DOHH2 (cell line): ENCODE data around the gene ELP1.
A peak's percentile ranks its signal among the peaks of the same experiment; 100 is the strongest.

Experiments used
- H3F3A ChIP-seq: fragments of 200-600 bp; sonication (generic), shearing (Covaris generic); 2 replicates; pipeline ENCODE4 v1.6.0; 2016; ENCODE audit warnings: antibody characterized with exemption, mild to moderate bottlenecking; ENCODE audit not compliant: control insufficient read depth, insufficient read depth
- H3K27ac ChIP-seq: fragments of 200-600 bp; sonication (generic); 2 replicates; pipeline ENCODE4 v1.5.1; 2014; ENCODE audit warnings: low read depth, mild to moderate bottlenecking, low read length, moderate library complexity
- H3K27me3 ChIP-seq: fragments of 200-600 bp; sonication (generic); 2 replicates; pipeline ENCODE4 v1.6.1; 2014; ENCODE audit warnings: mild to moderate bottlenecking, low read length, mixed read lengths; ENCODE audit not compliant: control insufficient read depth
- H3K36me3 ChIP-seq: fragments of 200-600 bp; sonication (generic); 2 replicates; pipeline ENCODE4 v1.6.1; 2014; ENCODE audit warnings: mild to moderate bottlenecking, low read length, moderate library complexity, mixed read lengths; ENCODE audit not compliant: control insufficient read depth
- H3K4me1 ChIP-seq: fragments of 200-600 bp; sonication (generic); 2 replicates; pipeline ENCODE4 v1.6.1; 2014; ENCODE audit warnings: mild to moderate bottlenecking, low read length, mixed read lengths; ENCODE audit not compliant: control insufficient read depth
- H3K4me2 ChIP-seq: fragments of 200-600 bp; sonication (generic); 2 replicates; pipeline ENCODE4 v1.6.0; 2014; ENCODE audit warnings: mild to moderate bottlenecking, low read length, moderate library complexity
- H3K4me3 ChIP-seq: fragments of 200-600 bp; sonication (generic); 2 replicates; pipeline ENCODE4 v1.5.1; 2014; ENCODE audit warnings: mild to moderate bottlenecking, low read length, mixed read lengths
- H3K79me2 ChIP-seq: fragments of 200-600 bp; sonication (generic); 2 replicates; pipeline ENCODE4 v1.6.1; 2014; ENCODE audit warnings: mild to moderate bottlenecking, low read length, mixed read lengths; ENCODE audit not compliant: control insufficient read depth
- H3K9me2 ChIP-seq: fragments of 200-600 bp; sonication (generic); replicated peaks from 2 replicates; pipeline ENCODE4 v1.6.1; 2014; ENCODE audit warnings: mild to moderate bottlenecking, low read length, mixed read lengths; ENCODE audit not compliant: control insufficient read depth
- H3K9me3 ChIP-seq: fragments of 200-600 bp; sonication (generic); 2 replicates; pipeline ENCODE4 v1.6.1; 2014; ENCODE audit warnings: antibody characterized with exemption, low read length, mixed read lengths; ENCODE audit not compliant: control insufficient read depth, insufficient read depth
- H4K20me1 ChIP-seq: fragments of 200-600 bp; sonication (generic); 2 replicates; pipeline ENCODE4 v1.6.0; 2014; ENCODE audit warnings: low read depth, mild to moderate bottlenecking, antibody characterized with exemption, low read length, moderate library complexity; ENCODE audit not compliant: control insufficient read depth, insufficient read depth
- CTCF ChIP-seq: fragments of 200-600 bp; sonication (generic); IDR thresholded peaks from one replicate; pipeline ENCODE4 v1.5.1; 2014; ENCODE audit warnings: antibody characterized with exemption, mild to moderate bottlenecking, low read depth, low read length; ENCODE audit not compliant: poor library complexity, severe bottlenecking
- EZH2phosphoT487 ChIP-seq: fragments of 200-600 bp; sonication (generic); IDR thresholded peaks from 2 replicates; pipeline ENCODE4 v1.6.1; 2017; ENCODE audit warnings: borderline replicate concordance, mild to moderate bottlenecking, antibody characterized with exemption, low read length, moderate library complexity, mixed read lengths

The ELP1 gene

GRCh38 chr9:108939975-108940374, 6.1 kb upstream of the ELP1 start:
- Histone ChIP-seq H3F3A (no peaks in the 10 kb centered on the region), H3K36me3 (peaks cover 35% of the 10 kb centered on the region)
- no peak for TF ChIP-seq EZH2phosphoT487
- TF ChIP-seq CTCF: no peak

GRCh38 chr9:108937561-108938305, 3.8 kb upstream of the ELP1 start:
- no peak overlapping the region for H3K4me3 ChIP-seq

More at GRCh38 chr9:108939975-108940374, 6.1 kb upstream of the ELP1 start:
- H4K20me1 ChIP-seq: no peaks in the 10 kb centered on the region; the same call in 1 of the 2 replicates
- no peak overlapping the region for H3K4me3 ChIP-seq
- H3K27ac ChIP-seq: no peak overlapping the region
- H3K4me2 ChIP-seq: no peak overlapping the region
- no peaks in the 10 kb centered on the region for H3K9me2 ChIP-seq
- H3K79me2 ChIP-seq: peaks cover 9% of the 10 kb centered on the region
- no peaks in the 10 kb centered on the region for H3K9me3 ChIP-seq
- peaks cover 5% of the 10 kb centered on the region for H3K4me1 ChIP-seq
- H3K27me3 ChIP-seq: no peaks in the 10 kb centered on the region

GRCh38 chr9:108934323-108934893, 484 bp upstream of the ELP1 start, which contains the start of gene ABITRAM:
Gene ABITRAM (plus strand): TSS chr9:108934400. CDS start chr9:108934487, 87 bp downstream.
- Histone ChIP-seq H3K27me3 (no peaks in the 10 kb centered on the region), H3K9me3 (no peaks in the 10 kb centered on the region), H3K4me1 (peaks cover 18% of the 10 kb centered on the region), H3K9me2 (no peaks in the 10 kb centered on the region), H4K20me1 (no peaks in the 10 kb centered on the region), H3K4me3 (peak within 1 kb of the TSS; percentile 94), H3K4me2 (peak within 1 kb of the TSS; percentile 65), H3K79me2 (peaks cover 47% of the 10 kb centered on the region), H3K27ac (peak within 1 kb of the TSS; percentile 50), H3F3A (no peaks in the 10 kb centered on the region), H3K36me3 (peaks cover 19% of the 10 kb centered on the region)
- TF ChIP-seq CTCF (no peak), EZH2phosphoT487 (no peak)

More at GRCh38 chr9:108937561-108938305, 3.8 kb upstream of the ELP1 start:
- no peaks in the 10 kb centered on the region for H3K9me2 ChIP-seq
- peaks cover 25% of the 10 kb centered on the region for H3K79me2 ChIP-seq
- TF ChIP-seq CTCF (no peak), EZH2phosphoT487 (no peak)
- no peak overlapping the region for H3K4me2 ChIP-seq
- no peaks in the 10 kb centered on the region for H3K27me3 ChIP-seq
- H3K4me1 ChIP-seq: peaks cover 7% of the 10 kb centered on the region
- no peaks in the 10 kb centered on the region; the same call in 1 of the 2 replicates for H4K20me1 ChIP-seq
- H3K36me3 ChIP-seq: peaks cover 33% of the 10 kb centered on the region
- no peaks in the 10 kb centered on the region for H3K9me3 ChIP-seq
- H3K27ac ChIP-seq: no peak overlapping the region
- H3F3A ChIP-seq: no peaks in the 10 kb centered on the region
